Fibroblast of skin of right quadriceps (primary cell): Measurements from ENCODE around the gene TSC22D4.

ENCODE experiments used
- DNase-seq: peaks from one replicate; pipeline ENCODE4 v3.0.0-alpha.2; 2013

The TSC22D4 gene

GRCh38 chr7:100426516-100426915 is 52.5 kb downstream of the TSC22D4 start:
- DNase-seq, result no peak

- no peak for DNase-seq
These were observed 53.7 kb downstream of the TSC22D4 start for GRCh38 chr7:100425347-100425746.

- no peak for DNase-seq
These were observed 55.7 kb downstream of the TSC22D4 start for GRCh38 chr7:100423315-100423714.

- no peak for DNase-seq
These were observed 59.3 kb downstream of the TSC22D4 start for GRCh38 chr7:100419660-100420226.

- peak; percentile 32 for DNase-seq
These were observed 59.9 kb downstream of the TSC22D4 start for GRCh38 chr7:100418930-100419659.
